HepG2 (cell line): ENCODE data around the gene FBXL4. TPM values are rescaled to one million over a fixed set of nuclear protein-coding genes. Genes with fewer than 3 reads are reported as not detected.

Source experiments
- ATAC-seq: fragments of 200-7000 bp; cut with Tn5 transposase; 3 replicates; pipeline ENCODE4 v1.9.1; 2020; ENCODE audit warnings: mild to moderate bottlenecking, moderate library complexity
- BruUV-seq: library from RNA; stranded (reverse); fragments of 400-500 nt; replicated peaks from 2 replicates; lab custom pipeline; 2021; lab: Mats Ljungman, UMichigan
- CTCF ChIA-PET: fragments of 300-600 bp; formaldehyde crosslinking; extraction: SDS; loops from one replicate; lab custom pipeline; 2021; ENCODE audit warnings: low total read pairs, inconsistent platforms, low intra/inter-chr PET ratio; lab: Yijun Ruan, JAX
- POLR2A ChIA-PET: fragments of 350-600 bp; sonication (Branson Sonifier 250); formaldehyde crosslinking; loops from one replicate; lab custom pipeline; 2020; ENCODE audit warnings: antibody characterized with exemption, inconsistent platforms; lab: Yijun Ruan, JAX
- DNase-seq: peaks from one replicate; pipeline ENCODE4 v3.0.0-alpha.2; 2015; ENCODE audit warnings: low spot score
- FAIRE-seq: peaks from 3 replicates; lab custom pipeline; 2011; peaks lifted over from hg19 to GRCh38; lab: Jason Lieb, UNC
- H2AFZ ChIP-seq: one replicate; pipeline ENCODE4 v1.6.1; 2011; ENCODE audit warnings: low read length, inconsistent platforms
- H3K27ac ChIP-seq: fragments of 300-600 bp; 3 replicates; pipeline ENCODE4 v1.8.0; 2011; ENCODE audit warnings: mixed run types, mild to moderate bottlenecking, mixed read lengths, low read length, inconsistent platforms; ENCODE audit not compliant: insufficient read depth; ENCODE audit errors: extremely low read length
- H3K27me3 ChIP-seq, 2 experiments: fragments of 200-600 bp in 1 of 2; 2 replicates in 1 of 2; 3 replicates in 1 of 2; pipeline versions ENCODE4 v1.6.0 to v1.8.0; 2011; ENCODE audit warnings: low read length in 2 of 2, mild to moderate bottlenecking in 2 of 2, moderate library complexity in 2 of 2, inconsistent platforms in 1 of 2; ENCODE audit not compliant: insufficient read depth in 2 of 2, control insufficient read depth in 1 of 2
- H3K36me3 ChIP-seq, 2 experiments: fragments of 200-600 bp in 1 of 2; replicated peaks in 1 of 2; 2 replicates in 1 of 2; 3 replicates in 1 of 2; pipeline versions ENCODE4 v1.5.1 to v1.8.0; 2011; ENCODE audit warnings: low read length in 2 of 2, inconsistent platforms in 1 of 2; ENCODE audit not compliant: insufficient read depth in 2 of 2, control insufficient read depth in 1 of 2
- H3K4me1 ChIP-seq: 2 replicates; pipeline ENCODE4 v1.5.1; 2012; ENCODE audit warnings: low read length, inconsistent platforms; ENCODE audit not compliant: insufficient read depth
- H3K4me2 ChIP-seq: 2 replicates; pipeline ENCODE4 v1.6.0; 2011; ENCODE audit warnings: low read depth, low read length, inconsistent platforms
- H3K4me3 ChIP-seq, 3 experiments: fragments of 200-600 bp in 1 of 3; sonication (generic), shearing (Covaris generic) in 1 of 3; replicated peaks in 1 of 3; 2 replicates each; pipeline ENCODE4 v1.5.1; 2011 to 2016; ENCODE audit warnings: low read length in 3 of 3, inconsistent platforms in 2 of 3, low read depth in 2 of 3, mild to moderate bottlenecking in 2 of 3, control low read depth in 1 of 3, mixed read lengths in 1 of 3; ENCODE audit not compliant: insufficient read depth in 1 of 3
- H3K79me2 ChIP-seq: one replicate; pipeline ENCODE4 v1.6.1; 2011; ENCODE audit warnings: low read length, inconsistent platforms; ENCODE audit not compliant: insufficient read depth
- H3K9ac ChIP-seq: 2 replicates; pipeline ENCODE4 v1.6.0; 2011; ENCODE audit warnings: mild to moderate bottlenecking, low read depth, low read length, inconsistent platforms; ENCODE audit not compliant: insufficient read depth
- H3K9me3 ChIP-seq: 2 replicates; pipeline ENCODE4 v1.5.1; 2012; ENCODE audit warnings: mild to moderate bottlenecking, low read length
- H4K20me1 ChIP-seq: 2 replicates; pipeline ENCODE4 v1.6.0; 2011; ENCODE audit warnings: inconsistent platforms, mild to moderate bottlenecking, low read length, moderate library complexity; ENCODE audit not compliant: insufficient read depth
- CTCF ChIP-seq: sonication (generic); formaldehyde crosslinking; IDR thresholded peaks from 2 replicates; pipeline ENCODE4 v1.5.0; 2020; ENCODE audit warnings: mild to moderate bottlenecking, missing genetic modification reagents, moderate library complexity
- EED ChIP-seq: sonication (generic); formaldehyde crosslinking; IDR thresholded peaks from 2 replicates; pipeline ENCODE4 v1.5.0; 2020; ENCODE audit warnings: mild to moderate bottlenecking, missing genetic modification reagents
- EZH2 ChIP-seq: conservative IDR thresholded peaks from 2 replicates; pipeline ENCODE4 v1.6.1; 2012; ENCODE audit warnings: mild to moderate bottlenecking, low read depth, low read length, moderate library complexity
- MXD3 ChIP-seq: IDR thresholded peaks from 2 replicates; pipeline ENCODE4 v1.6.1; 2016; ENCODE audit warnings: mild to moderate bottlenecking, missing biosample characterization, missing genetic modification reagents
- PHF8 ChIP-seq: sonication (generic); formaldehyde crosslinking; IDR thresholded peaks from 2 replicates; pipeline ENCODE4 v1.5.0; 2020; ENCODE audit warnings: missing genetic modification reagents
- RNF2 ChIP-seq: fragments of 450-650 bp; conservative IDR thresholded peaks from 2 replicates; pipeline ENCODE4 v1.6.1; 2016; ENCODE audit warnings: low read depth
- SP1 ChIP-seq, 2 experiments: fragments of 450-650 bp in 1 of 2; sonication (generic) in 1 of 2; formaldehyde crosslinking in 1 of 2; IDR thresholded peaks; 2 replicates each; pipeline versions ENCODE4 v1.4.0 to v1.6.1; 2016 to 2020; ENCODE audit warnings: missing genetic modification reagents in 1 of 2
- SP4 ChIP-seq: sonication (generic); formaldehyde crosslinking; IDR thresholded peaks from 2 replicates; pipeline ENCODE4 v1.8.1; 2023; ENCODE audit warnings: mild to moderate bottlenecking, missing genetic modification reagents
- ZNF101 ChIP-seq: sonication (generic); formaldehyde crosslinking; IDR thresholded peaks from 2 replicates; pipeline ENCODE4 v1.4.0; 2020; ENCODE audit warnings: mild to moderate bottlenecking, low read depth, missing genetic modification reagents, borderline replicate concordance
- ZNF800 ChIP-seq: sonication (generic); formaldehyde crosslinking; IDR thresholded peaks from 2 replicates; pipeline ENCODE4 v1.4.0; 2020; ENCODE audit warnings: missing genetic modification reagents
- WGBS: methylation state at CpG from one replicate; pipeline ENCODE4 v1.1.6; 2017; ENCODE audit warnings: low lambda C conversion rate; 5-methylcytosine and 5-hydroxymethylcytosine counted together
- in situ Hi-C: cut with HindIII; loops from 2 replicates; pipeline ENCODE4 v1.10.0; 2017; ENCODE audit warnings: low pct_unique_long_range_greater_than_20kb; ENCODE audit not compliant: extremely low pct_ligation_motif_present
- intact Hi-C: fragments of 100-400 bp; cut with micrococcal nuclease; formaldehyde crosslinking; loops from one replicate; pipeline ENCODE4 v1.10.0; 2022; ENCODE audit not compliant: unreplicated experiment
- polyA plus RNA-seq, 8 experiments: library from polyadenylated mRNA; depleted of rRNA in 3 of 8; stranded (reverse) in 7 of 8; unstranded in 1 of 8; fragments of >200 nt; fragmentation: Illumina TruSeq in 4 of 8; extraction: Trizol in 4 of 8; gene quantifications; 2 replicates each; pipeline versions ENCODE4 v1.2.1 to v1.2.3, GENCODE V29; 2011 to 2016; ENCODE audit warnings: low read depth in 4 of 8, missing spikeins in 1 of 8, mixed read lengths in 1 of 8; ENCODE audit not compliant: insufficient read depth in 1 of 8
- total RNA-seq, 5 experiments: library from RNA; depleted of rRNA; stranded (reverse); fragments of >200 nt; fragmentation: Illumina TruSeq; extraction: Trizol; gene quantifications; 2 replicates each; pipeline ENCODE4 v1.2.3, GENCODE V29; 2016; ENCODE audit warnings: low read depth in 1 of 5

Gene FBXL4
- total and polyA plus RNA-seq, 2 of the 13 experiments (the other 11 are each of a cell fraction or from before 2014, with no cell fraction given): 13.2 to 17.6 TPM

GRCh38 chr6:98833307-98834059 is 114.3 kb downstream of the FBXL4 start (continued):
- TF ChIP-seq ZNF800 (CRISPR knock-in tag): peak; percentile 99
- 0 out of 2 replicates have a peak, but pooled peaks have one; percentile 16 for TF ChIP-seq PHF8 (CRISPR knock-in tag)
- 0 out of 2 replicates have a peak, but pooled peaks have one; percentile 24 for TF ChIP-seq RNF2
- TF ChIP-seq ZNF101 (CRISPR knock-in tag): no peak

GRCh38 chr6:98833057-98833306 is 114.8 kb downstream of the FBXL4 start:
- BruUV-seq: no TSS peak
- Histone ChIP-seq H3K27ac (no peak overlapping the region), H3K9me3 (no peaks in the 10 kb centered on the region), H3K79me2 (no peaks in the 10 kb centered on the region), H3K4me1 (peaks cover 25% of the 10 kb centered on the region; the same call in 1 of the 2 replicates), H3K4me2 (peak overlapping the region; percentile 90), H3K9ac (no peak overlapping the region), H3K27me3 (peaks cover 8 to 79% of the 10 kb centered on the region in 2 experiments; a peak in 4 of 5 replicates), H2AFZ (no peak overlapping the region), H4K20me1 (no peaks in the 10 kb centered on the region; the same call in 1 of the 2 replicates), H3K4me3 (peak overlapping the region in 1 of 3 experiments; percentile 60; a peak in 2 of 6 replicates), H3K36me3 (no peaks in the 10 kb centered on the region)
- POLR2A ChIA-PET: no interaction called here
- CTCF ChIA-PET: no interaction called here
- in situ Hi-C loops: loop anchor here (25.0 kb wide), 5 partner anchors 279 to 1771 kb away; no protein-coding TSS in a partner anchor
- intact Hi-C loops: no loop called here
- WGBS: no CpG with 5 or more reads among the region's 26 CpGs
- FAIRE-seq: no peak
- ATAC-seq: no peak; the same call in 2 of the 3 replicates
- DNase-seq: no peak
- TF ChIP-seq SP4 (CRISPR knock-in tag) (0 out of 2 replicates have a peak, but pooled peaks have one; percentile 51), CTCF (CRISPR knock-in tag) (0 out of 2 replicates have a peak, but pooled peaks have one; percentile 59), EED (CRISPR knock-in tag) (no peak), EZH2 (0 out of 2 replicates have a peak, but pooled peaks have one; percentile 28), MXD3 (CRISPR knock-in tag) (peak; percentile 51; the same call in 1 of the 2 replicates), SP1 (IDR thresholded peaks at IDR 0.05) (no peak), SP1 (CRISPR knock-in tag; IDR thresholded peaks at IDR 0.05) (no peak)
